Testis (tissue), 3 donors: ENCODE data around the gene DDIT3. TPM values are rescaled to one million over a fixed set of nuclear protein-coding genes. Genes with fewer than 3 reads are reported as not detected.

ENCODE experiments used
- DNase-seq: peaks from one replicate; pipeline ENCODE4 v3.0.0-alpha.2; 2019
- H3K27ac ChIP-seq, 2 donors: fragments of 200-600 bp; sonication (generic); one replicate each; pipeline ENCODE4 v1.5.1; 2019
- H3K27me3 ChIP-seq: fragments of 200-600 bp; sonication (generic); one replicate; pipeline ENCODE4 v1.5.1; 2019
- H3K36me3 ChIP-seq: fragments of 200-600 bp; sonication (generic); one replicate; pipeline ENCODE4 v1.5.1; 2017; ENCODE audit warnings: low read depth; ENCODE audit errors: missing control alignments
- H3K4me1 ChIP-seq: fragments of 200-600 bp; sonication (generic); one replicate; pipeline ENCODE4 v1.5.1; 2019
- H3K4me3 ChIP-seq, 2 donors: fragments of 200-600 bp; sonication (generic); one replicate each; pipeline ENCODE4 v1.5.1; 2017 to 2019
- H3K9me3 ChIP-seq: fragments of 200-600 bp; sonication (generic); one replicate; pipeline ENCODE4 v1.5.1; 2017
- CTCF ChIP-seq, 3 experiments: fragments of 450-650 bp in 2 of 3; fragments of 200-600 bp in 1 of 3; sonication (generic) in 1 of 3; IDR thresholded peaks; one replicate each; pipeline ENCODE4 v1.5.1; 2016 to 2019; ENCODE audit warnings: antibody characterized with exemption in 3 of 3, mild to moderate bottlenecking in 2 of 3, moderate library complexity in 1 of 3
- POLR2A ChIP-seq: fragments of 450-650 bp; IDR thresholded peaks from one replicate; pipeline ENCODE4 v1.6.1; 2017; ENCODE audit warnings: antibody characterized with exemption, mild to moderate bottlenecking, moderate library complexity
- WGBS, 2 donors: methylation state at CpG; one replicate each; pipeline ENCODE4 v1.1.5; 2018; 5-methylcytosine and 5-hydroxymethylcytosine counted together
- intact Hi-C: fragments of 100-400 bp; cut with DNase I; formaldehyde crosslinking; loops from one replicate; pipeline ENCODE4 v1.15.1; 2023; ENCODE audit warnings: low total_unique reads
- microRNA counts, 2 donors: library from miRNA; unstranded; fragments of <30 nt; microRNA quantifications; one replicate each; lab custom pipeline; 2016
- microRNA-seq, 2 donors: library from miRNA; unstranded; fragments of <30 nt; microRNA quantifications; one replicate each; pipeline ENCODE4, GENCODE V29; 2016; ENCODE audit warnings: borderline number of aligned reads in 2 of 2, borderline replicate concordance in 1 of 2
- polyA plus RNA-seq: library from polyadenylated mRNA; stranded (reverse); fragments of 350-450 nt; fragmentation: Illumina TruSeq; extraction: RNeasy Lipid Tissue Mini Kit (QIAGEN cat#74804); gene quantifications from one replicate; pipeline ENCODE4 v1.2.3, GENCODE V29; 2014; ENCODE audit warnings: low read depth, low replicate concordance; ENCODE audit not compliant: insufficient read depth
- small RNA-seq, 2 donors: library from RNA; depleted of rRNA; stranded (forward); fragments of <200 nt; gene quantifications; one replicate each; pipeline ENCODE3, GENCODE V24; 2016
- total RNA-seq, 2 donors: library from RNA; depleted of rRNA; stranded (reverse); fragments of >200 nt; gene quantifications; one replicate each; pipeline ENCODE4 v1.2.3, GENCODE V29; 2016

DDIT3 gene
- total and polyA plus RNA-seq, 3 donors from 2014 or later = 44.2 to 63.9 (median 45.6) TPM

GRCh38 chr12:57467212-57467874, 53.0 kb downstream of the DDIT3 start:
- H3K4me1 ChIP-seq = peaks cover 8% of the 10 kb centered on the region
- H3K4me3 ChIP-seq = no peak overlapping the region
- no peaks in the 10 kb centered on the region for H3K9me3 ChIP-seq
- no peaks in the 10 kb centered on the region for H3K27me3 ChIP-seq
- DNase-seq = no peak
- 92% methylated on average over 11 to 12 of the region's 12 CpGs for WGBS, 2 donors
- TF ChIP-seq CTCF (IDR thresholded peaks at IDR 0.05) = no peak
- TF ChIP-seq POLR2A = no peak
- intact Hi-C loops = no loop called here
- no peak overlapping the region for H3K27ac ChIP-seq
- H3K36me3 ChIP-seq = no peaks in the 10 kb centered on the region

MicroRNAs within 50 kb of the gene (microRNA counts, 767-probe panel; counts per million panel counts)
- 0 to 152 counts per million in 2 donors for microRNA hsa-miR-616-3p (lab: Ali Mortazavi, UCI)

Small RNAs within 50 kb of the gene (microRNA-seq; reads per million reads assigned to microRNA genes)
- gene MIR616 (0 reads per million in 2 donors), gene MIR6758 (0 reads per million in 2 donors)

Small RNAs within 50 kb of the gene (small RNA-seq; reads per million reads assigned to genes)
- gene MIR616 = 0 to 0.37 reads per million in 2 donors

Other genes with a start within 250 kb of the DDIT3 start
- gene R3HDM2, start 89.5 kb downstream of the DDIT3 start, total RNA-seq = 10 to 100 TPM; 92.0 to 93.9 TPM
- gene R3HDM2, start 89.5 kb downstream of the DDIT3 start, polyA plus RNA-seq = 54.6 TPM
- 1 to 10 TPM; 1.8 to 3.1 TPM for gene INHBC, start 85.7 kb downstream of the DDIT3 start, total RNA-seq
- 2.1 TPM for gene INHBC, start 85.7 kb downstream of the DDIT3 start, polyA plus RNA-seq
- gene INHBE, start 65.2 kb downstream of the DDIT3 start, total RNA-seq = under 1 TPM; 0.24 to 0.25 TPM
- gene INHBE, start 65.2 kb downstream of the DDIT3 start, polyA plus RNA-seq = 0.12 TPM
- 10 to 100 TPM in 1 of 2 donors, 1 to 10 TPM in 1; 8.3 to 18.0 TPM for gene GLI1, start 60.7 kb downstream of the DDIT3 start, total RNA-seq
- 9.3 TPM for gene GLI1, start 60.7 kb downstream of the DDIT3 start, polyA plus RNA-seq
- gene ARHGAP9, start 40.6 kb downstream of the DDIT3 start, total RNA-seq = 10 to 100 TPM; 24.8 to 29.2 TPM
- gene ARHGAP9, start 40.6 kb downstream of the DDIT3 start, polyA plus RNA-seq = 111 TPM
- 100 to 1,000 TPM in 1 of 2 donors, 10 to 100 TPM in 1; 90.6 to 105 TPM for gene MARS1, start 32.4 kb downstream of the DDIT3 start, total RNA-seq
- gene MARS1, start 32.4 kb downstream of the DDIT3 start, polyA plus RNA-seq = 144 TPM
- 100 to 1,000 TPM in 1 of 2 donors, 10 to 100 TPM in 1; 84.7 to 130 TPM for gene MBD6, start 2.3 kb upstream of the DDIT3 start, total RNA-seq
- gene MBD6, start 2.3 kb upstream of the DDIT3 start, polyA plus RNA-seq = 86.6 TPM
- 100 to 1,000 TPM; 109 to 122 TPM for gene DCTN2, start 26.7 kb upstream of the DDIT3 start, total RNA-seq
- 196 TPM for gene DCTN2, start 26.7 kb upstream of the DDIT3 start, polyA plus RNA-seq
- gene KIF5A, start 29.5 kb upstream of the DDIT3 start, total RNA-seq = 1 to 10 TPM; 6.8 to 9.1 TPM
- gene KIF5A, start 29.5 kb upstream of the DDIT3 start, polyA plus RNA-seq = 8.4 TPM
- gene PIP4K2C, start 70.7 kb upstream of the DDIT3 start, total RNA-seq = 10 to 100 TPM; 47.6 to 54.6 TPM
- 78.0 TPM for gene PIP4K2C, start 70.7 kb upstream of the DDIT3 start, polyA plus RNA-seq
- gene DTX3, start 84.3 kb upstream of the DDIT3 start, total RNA-seq = 10 to 100 TPM; 45.0 to 60.4 TPM
- gene DTX3, start 84.3 kb upstream of the DDIT3 start, polyA plus RNA-seq = 37.9 TPM
- gene ARHGEF25, start 90.9 kb upstream of the DDIT3 start, total RNA-seq = 10 to 100 TPM; 18.0 to 26.5 TPM
- 18.7 TPM for gene ARHGEF25, start 90.9 kb upstream of the DDIT3 start, polyA plus RNA-seq
- 1 to 10 TPM; 2.3 to 3.2 TPM for gene B4GALNT1, start 112.7 kb upstream of the DDIT3 start, total RNA-seq
- 1.8 TPM for gene B4GALNT1, start 112.7 kb upstream of the DDIT3 start, polyA plus RNA-seq
- gene OS9, start 173.6 kb upstream of the DDIT3 start, total RNA-seq = 100 to 1,000 TPM in 1 of 2 donors, 10 to 100 TPM in 1; 88.1 to 158 TPM
- 121 TPM for gene OS9, start 173.6 kb upstream of the DDIT3 start, polyA plus RNA-seq
- 1 to 10 TPM; 2.7 to 3.2 TPM for gene AGAP2, start 218.2 kb upstream of the DDIT3 start, total RNA-seq
- 1.9 TPM for gene AGAP2, start 218.2 kb upstream of the DDIT3 start, polyA plus RNA-seq
- 10 to 100 TPM; 25.4 to 33.0 TPM for gene TSPAN31, start 224.5 kb upstream of the DDIT3 start, total RNA-seq
- 30.8 TPM for gene TSPAN31, start 224.5 kb upstream of the DDIT3 start, polyA plus RNA-seq
- 10 to 100 TPM; 47.0 to 73.5 TPM for gene CDK4, start 231.8 kb upstream of the DDIT3 start, total RNA-seq
- gene CDK4, start 231.8 kb upstream of the DDIT3 start, polyA plus RNA-seq = 64.4 TPM
- gene MARCHF9, start 234.6 kb upstream of the DDIT3 start, total RNA-seq = 10 to 100 TPM in 1 of 2 donors, 1 to 10 TPM in 1; 9.2 to 15.1 TPM
- gene MARCHF9, start 234.6 kb upstream of the DDIT3 start, polyA plus RNA-seq = 8.4 TPM
- 10 to 100 TPM in 1 of 2 donors, 1 to 10 TPM in 1; 3.9 to 30.2 TPM for gene CYP27B1, start 246.6 kb upstream of the DDIT3 start, total RNA-seq
- gene CYP27B1, start 246.6 kb upstream of the DDIT3 start, polyA plus RNA-seq = 2.2 TPM